HG03025 (cell line): Measurements from ENCODE around the gene SKIL.

ENCODE experiments used
- ATAC-seq: cut with Tn5 transposase; IDR thresholded peaks from one replicate; pipeline ENCODE4 v1.9.1; 2021; ENCODE audit warnings: mild to moderate bottlenecking, moderate library complexity; ENCODE audit not compliant: unreplicated experiment, low FRiP score

SKIL gene

GRCh38 chr3:170386468-170386867 is 29.0 kb downstream of the SKIL start:
- no peak for ATAC-seq

DNA sequence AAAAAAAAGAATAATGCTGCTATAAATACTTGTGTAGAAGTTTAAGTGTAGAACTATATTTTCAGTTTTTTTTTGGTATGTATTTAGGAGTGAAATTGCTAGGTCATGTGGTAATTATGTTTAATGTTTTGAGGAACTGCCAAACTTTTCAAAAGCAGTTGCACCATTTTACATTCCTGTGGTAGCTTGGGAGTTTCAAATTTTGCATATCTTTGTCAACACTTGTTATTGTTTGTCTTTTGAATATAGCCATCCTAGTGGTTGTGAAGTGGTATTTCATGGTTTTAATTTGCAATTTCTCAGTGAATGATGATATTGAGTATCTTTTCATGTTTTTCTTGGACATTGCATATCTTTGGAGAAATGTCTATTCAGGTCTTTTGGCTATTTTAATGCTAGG is 30.4 kb downstream of the SKIL start:
- ATAC-seq, result no peak

- no peak for ATAC-seq
Observed at GRCh38 chr3:170391108-170391507, 33.6 kb downstream of the SKIL start.

DNA sequence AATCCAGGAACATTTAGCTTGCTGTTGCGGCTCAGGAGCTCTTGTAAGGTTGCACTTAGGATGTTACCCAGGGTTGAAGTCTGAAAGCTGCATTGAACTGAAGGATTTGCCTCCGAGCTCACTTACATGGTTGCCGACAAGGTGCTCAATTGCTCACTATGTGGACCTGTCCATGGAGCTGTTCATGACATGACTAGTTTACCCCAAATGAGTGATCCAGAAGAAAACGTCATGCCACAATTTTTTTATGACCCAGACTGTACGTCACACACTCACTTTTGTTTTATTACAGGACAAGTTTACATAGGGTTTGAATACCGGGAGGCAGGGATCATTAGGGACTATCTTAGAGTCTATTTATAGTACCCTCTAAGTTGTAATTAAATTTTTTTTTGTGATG is 40.2 kb downstream of the SKIL start:
- no peak for ATAC-seq

- no peak for ATAC-seq
Observed at GRCh38 chr3:170405101-170405500, 47.6 kb downstream of the SKIL start.

DNA sequence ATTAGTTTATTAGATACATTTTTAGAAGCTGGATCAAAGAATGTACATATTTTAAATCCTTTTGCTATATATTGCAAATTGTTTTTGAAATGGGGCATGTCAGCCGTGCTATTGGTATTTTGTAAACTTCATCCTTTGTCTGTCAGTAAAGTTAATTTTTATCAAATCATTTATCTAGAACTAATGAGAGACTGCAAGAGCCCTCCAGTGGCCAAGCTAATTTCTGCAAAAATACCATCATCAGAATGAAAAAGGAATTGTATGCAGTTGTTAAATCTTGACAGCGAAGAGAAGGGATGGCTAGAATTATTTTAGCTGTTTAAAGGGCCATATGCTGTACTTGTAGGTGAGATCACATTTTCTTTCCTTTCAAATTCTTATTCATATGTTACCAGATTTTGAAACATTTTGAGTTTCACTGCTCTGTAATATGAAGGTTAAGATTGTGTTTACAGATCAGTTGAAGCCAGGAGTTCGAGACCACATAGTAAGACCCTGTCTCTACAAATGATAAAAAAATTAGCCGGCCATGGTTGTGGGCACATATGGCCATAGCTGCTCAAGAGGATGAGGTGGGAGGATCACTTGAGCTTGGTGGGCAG is 53.0 kb downstream of the SKIL start:
- ATAC-seq, result no peak

GRCh38 chr3:170413291-170413690 is 55.8 kb downstream of the SKIL start:
- no peak for ATAC-seq

- no peak for ATAC-seq
Observed at GRCh38 chr3:170414202-170414663, 56.7 kb downstream of the SKIL start.

DNA sequence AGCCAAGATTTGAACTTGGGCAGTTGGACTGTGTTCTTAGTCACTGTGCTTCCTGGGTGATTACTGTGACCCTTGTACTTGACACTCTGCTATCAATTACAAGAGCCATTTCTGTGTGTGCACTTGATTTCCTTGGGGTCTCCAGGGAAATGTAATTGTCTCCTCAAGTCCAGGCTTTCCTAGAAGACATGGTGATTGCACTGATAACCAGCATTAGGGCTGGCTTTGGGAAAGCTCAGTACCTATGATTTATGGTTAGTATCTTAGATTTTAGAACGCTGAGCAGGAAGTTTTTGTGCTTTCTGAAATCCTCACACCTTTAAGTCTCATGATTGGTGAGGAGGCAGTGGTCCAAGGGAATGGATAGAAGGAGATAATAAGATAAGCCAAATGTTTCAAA is 59.6 kb downstream of the SKIL start:
- no peak for ATAC-seq

DNA sequence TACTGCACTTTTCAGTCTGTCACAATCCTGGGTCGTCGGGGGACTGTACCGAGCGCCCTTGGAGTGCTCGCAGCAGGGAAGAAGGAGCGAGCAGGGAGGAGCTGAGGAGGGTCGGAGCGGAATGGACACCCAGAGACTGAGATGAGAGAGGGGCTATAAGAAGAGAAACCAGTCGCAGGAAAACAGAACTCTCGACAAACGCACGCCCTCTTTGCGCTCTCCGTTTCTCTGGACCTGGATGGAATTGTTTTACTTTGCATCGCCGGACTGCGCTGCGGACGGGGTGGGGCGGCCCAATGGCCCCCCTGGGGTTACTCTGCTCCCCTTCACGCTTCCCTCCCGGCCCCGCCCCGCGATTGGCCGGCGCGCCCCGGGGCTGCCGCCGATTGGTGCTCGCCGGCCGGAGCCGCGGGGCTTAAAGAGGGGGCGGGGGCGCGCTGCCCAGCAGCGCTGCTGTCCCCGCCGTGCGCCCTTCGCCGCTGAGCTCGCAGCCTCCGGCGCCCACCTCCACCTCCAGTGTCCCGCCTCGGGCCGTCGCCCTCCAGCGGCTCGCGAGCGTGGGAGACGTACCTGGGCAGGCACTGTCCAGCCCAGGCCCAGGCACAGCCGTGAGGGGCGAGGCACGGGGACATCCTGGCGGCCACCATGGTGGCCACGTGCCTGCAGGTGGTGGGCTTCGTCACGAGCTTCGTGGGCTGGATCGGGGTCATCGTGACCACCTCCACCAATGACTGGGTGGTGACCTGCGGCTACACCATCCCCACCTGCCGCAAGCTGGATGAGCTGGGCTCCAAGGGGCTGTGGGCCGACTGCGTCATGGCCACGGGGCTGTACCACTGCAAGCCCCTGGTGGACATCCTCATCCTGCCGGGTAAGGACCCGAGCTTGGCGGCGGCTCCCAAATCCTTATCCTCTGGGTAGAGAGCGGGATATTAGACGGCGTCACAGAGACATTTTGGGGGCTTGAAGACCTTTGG is 61.2 kb downstream of the SKIL start, which contains the start of gene CLDN11:
Gene CLDN11, plus strand, starts transcription at position 447 of the 977 bp plus-strand sequence. Its CDS starts 199 bp downstream, at position 646.
- ATAC-seq, result no peak

DNA sequence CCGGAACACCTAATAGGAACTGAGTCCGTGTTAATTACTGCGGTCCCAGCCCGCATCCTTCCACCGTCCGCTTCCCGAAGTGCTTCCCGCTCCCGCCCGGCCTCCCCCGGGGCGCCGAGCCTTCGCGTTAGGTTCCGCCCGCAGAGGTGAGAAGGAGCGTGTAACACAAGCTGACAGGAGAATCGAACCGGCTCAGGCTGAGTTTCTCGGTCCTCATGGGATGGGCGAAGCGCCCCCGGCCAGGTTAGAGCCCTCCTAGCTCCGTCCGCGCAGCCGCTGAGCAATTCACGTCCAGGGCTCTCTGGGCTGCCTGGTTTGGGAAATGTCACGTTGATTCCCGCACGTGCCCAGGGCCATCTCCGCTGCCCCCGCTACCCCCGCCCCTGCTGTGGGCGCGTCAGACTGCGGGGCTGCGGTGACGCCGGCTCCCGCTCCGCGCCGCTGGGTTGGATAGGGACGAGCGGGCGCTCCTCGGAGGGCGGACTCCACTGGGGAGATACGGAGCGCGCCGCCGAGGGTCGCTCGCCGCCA is 62.1 kb downstream of the SKIL start:
- no peak for ATAC-seq

- no peak for ATAC-seq
Observed at GRCh38 chr3:170420307-170420821, 62.8 kb downstream of the SKIL start.

- ATAC-seq, result no peak
Observed at GRCh38 chr3:170421111-170421641, 63.7 kb downstream of the SKIL start.

GRCh38 chr3:170421758-170422157 is 64.2 kb downstream of the SKIL start:
- no peak for ATAC-seq

DNA sequence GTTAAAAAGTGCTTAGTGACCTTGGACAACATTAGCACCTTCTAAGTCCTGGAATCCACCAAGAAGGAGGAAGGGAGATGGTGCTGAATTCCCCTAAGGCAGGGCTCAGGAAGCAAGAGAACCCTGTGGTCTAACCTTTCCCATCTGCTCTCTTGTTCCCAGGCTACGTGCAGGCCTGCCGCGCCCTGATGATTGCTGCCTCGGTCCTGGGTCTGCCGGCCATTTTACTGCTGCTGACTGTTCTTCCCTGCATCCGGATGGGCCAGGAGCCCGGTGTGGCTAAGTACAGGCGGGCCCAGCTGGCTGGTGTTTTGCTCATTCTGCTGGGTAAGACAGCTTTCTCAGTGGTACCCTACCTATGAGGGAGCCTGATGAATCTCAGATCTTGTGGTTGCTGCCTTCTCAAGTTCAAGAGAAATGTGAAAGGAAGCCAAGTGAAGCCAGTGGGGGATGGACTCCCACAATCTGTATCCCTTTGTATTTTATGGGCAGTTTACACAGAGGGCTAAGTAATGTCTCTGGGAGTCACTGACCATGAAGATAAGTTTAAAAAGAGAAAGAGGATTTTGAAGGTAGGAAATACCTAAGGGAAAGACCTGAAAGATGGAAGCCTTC is 65.6 kb downstream of the SKIL start:
- no peak for ATAC-seq

DNA sequence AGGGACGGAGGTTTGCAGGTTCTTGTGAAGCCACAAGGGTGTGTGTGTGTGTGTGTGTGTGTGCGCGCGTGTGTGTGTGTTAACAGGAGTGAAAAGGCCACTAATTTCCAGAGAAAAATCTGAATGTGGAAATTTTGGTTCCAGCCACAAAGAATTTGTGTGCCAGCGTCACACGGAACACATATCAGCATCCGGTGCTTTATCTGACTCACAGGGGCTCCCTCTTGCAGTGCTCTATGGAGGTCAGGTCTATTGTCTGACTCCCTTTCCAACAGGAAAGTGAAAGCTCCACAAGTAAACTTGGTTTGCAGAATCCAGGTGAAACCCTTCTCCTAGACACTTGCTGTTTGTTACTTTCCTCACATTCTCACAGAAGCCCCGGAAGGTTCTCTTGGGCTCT is 67.4 kb downstream of the SKIL start:
- no peak for ATAC-seq

GRCh38 chr3:170425491-170426239 is 68.2 kb downstream of the SKIL start:
- no peak for ATAC-seq

DNA sequence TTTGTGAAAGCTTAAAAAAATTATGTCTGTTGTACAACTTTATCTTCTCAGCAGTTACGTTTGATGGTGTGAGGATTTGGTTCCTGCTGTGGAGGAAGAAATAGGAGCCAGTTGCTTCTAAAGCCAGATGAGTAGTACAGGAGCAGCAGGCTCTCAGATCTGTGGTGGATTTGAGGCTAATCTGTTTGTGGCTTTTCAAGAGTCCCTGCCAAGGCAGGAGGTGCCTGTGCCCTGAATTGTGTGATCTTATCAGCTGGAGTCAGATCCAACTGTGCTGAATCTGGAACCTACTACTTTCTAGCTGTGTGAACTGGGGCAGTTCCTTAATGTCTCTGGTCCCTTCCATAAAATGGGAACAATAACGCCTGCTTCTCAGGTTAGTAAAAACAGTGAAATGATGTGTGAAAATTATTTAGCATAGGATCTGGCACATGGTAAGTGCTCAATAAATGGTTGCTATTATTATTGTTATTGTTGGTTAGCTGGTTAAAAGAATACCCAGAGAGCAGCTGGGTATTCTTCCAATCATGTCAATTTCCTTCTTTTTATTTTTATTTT is 68.8 kb downstream of the SKIL start:
- ATAC-seq, result no peak

DNA sequence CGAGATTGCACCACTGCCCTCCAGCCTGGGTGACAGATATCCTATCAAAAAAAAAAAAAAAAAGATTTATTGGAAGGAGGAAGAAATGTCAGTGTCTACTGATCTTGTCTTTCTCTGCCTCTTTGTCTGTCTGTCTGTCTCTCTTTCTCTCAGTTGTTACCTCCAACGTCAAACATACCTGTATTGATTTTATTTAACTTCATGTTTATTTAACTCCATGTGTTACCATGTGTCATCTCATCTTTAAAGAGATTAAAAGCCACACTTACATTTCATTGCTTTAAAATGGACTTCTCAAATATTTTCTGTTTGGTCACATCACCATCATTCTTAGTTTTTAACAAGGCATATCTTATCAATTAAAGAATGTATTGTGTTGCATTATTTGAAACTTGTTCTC is 70.6 kb downstream of the SKIL start:
- no peak for ATAC-seq
